GM12891 (cell line): Measurements from ENCODE around the gene CDH4.

Experiments
- POLR2A ChIP-seq: IDR thresholded peaks from 2 replicates; pipeline ENCODE4 v1.6.1; 2011; ENCODE audit warnings: low read depth, low read length, control low read depth
- POLR2AphosphoS5 ChIP-seq: IDR thresholded peaks from 2 replicates; pipeline ENCODE4 v1.6.1; 2011; ENCODE audit warnings: low read depth, low read length, control low read depth

- no peak for TF ChIP-seq POLR2AphosphoS5
- TF ChIP-seq POLR2A: no peak
These were observed 508.7 kb downstream of the CDH4 start for GRCh38 chr20:61760731-61761130.
